Endothelial cell (in vitro differentiated cells): ENCODE measurements around the gene CLDN15. TPM values are rescaled to one million over a fixed set of nuclear protein-coding genes. Genes with fewer than 3 reads are reported as not detected.

Experiments used
- DNase-seq: peaks from one replicate; pipeline ENCODE4 v3.0.0; 2021; ENCODE audit warnings: low spot score
- H3K27ac Mint-ChIP-seq: one replicate; pipeline ENCODE4 v1.8.0; 2021; ENCODE audit warnings: mixed read lengths, inconsistent platforms; ENCODE audit not compliant: unreplicated experiment
- H3K27me3 Mint-ChIP-seq: one replicate; pipeline ENCODE4 v1.8.0; 2021; ENCODE audit warnings: mild to moderate bottlenecking, moderate library complexity, mixed read lengths, inconsistent platforms; ENCODE audit not compliant: unreplicated experiment
- H3K36me3 Mint-ChIP-seq: one replicate; pipeline ENCODE4 v1.8.0; 2021; ENCODE audit warnings: mild to moderate bottlenecking, low read depth, mixed read lengths, inconsistent platforms; ENCODE audit not compliant: unreplicated experiment
- H3K4me1 Mint-ChIP-seq: one replicate; pipeline ENCODE4 v1.8.0; 2021; ENCODE audit warnings: mild to moderate bottlenecking, mixed read lengths, inconsistent platforms; ENCODE audit not compliant: unreplicated experiment
- H3K4me3 Mint-ChIP-seq: one replicate; pipeline ENCODE4 v1.8.0; 2021; ENCODE audit warnings: mild to moderate bottlenecking, mixed read lengths, inconsistent platforms; ENCODE audit not compliant: unreplicated experiment
- H3K9me3 Mint-ChIP-seq: one replicate; pipeline ENCODE4 v1.8.0; 2021; ENCODE audit warnings: mixed read lengths, inconsistent platforms; ENCODE audit not compliant: unreplicated experiment
- total RNA-seq: library from RNA; stranded (reverse); fragmentation: NEBNext Ultra II Directional; extraction: Animal tissue kit (Norgen Biotek cat#: 25700); gene quantifications from one replicate; pipeline ENCODE4 v1.2.1, GENCODE V29; 2021; ENCODE audit not compliant: unreplicated experiment
- TF ChIP-seq, protein P1 (sequence below): fragments of 200-600 bp; sonication (generic); IDR thresholded peaks from one replicate; pipeline ENCODE4 v1.5.0; 2021; ENCODE audit warnings: antibody characterized with exemption; ENCODE audit not compliant: unreplicated experiment

Gene CLDN15
- total RNA-seq, 1 donor from 2014 or later = 10.5 TPM

DNA sequence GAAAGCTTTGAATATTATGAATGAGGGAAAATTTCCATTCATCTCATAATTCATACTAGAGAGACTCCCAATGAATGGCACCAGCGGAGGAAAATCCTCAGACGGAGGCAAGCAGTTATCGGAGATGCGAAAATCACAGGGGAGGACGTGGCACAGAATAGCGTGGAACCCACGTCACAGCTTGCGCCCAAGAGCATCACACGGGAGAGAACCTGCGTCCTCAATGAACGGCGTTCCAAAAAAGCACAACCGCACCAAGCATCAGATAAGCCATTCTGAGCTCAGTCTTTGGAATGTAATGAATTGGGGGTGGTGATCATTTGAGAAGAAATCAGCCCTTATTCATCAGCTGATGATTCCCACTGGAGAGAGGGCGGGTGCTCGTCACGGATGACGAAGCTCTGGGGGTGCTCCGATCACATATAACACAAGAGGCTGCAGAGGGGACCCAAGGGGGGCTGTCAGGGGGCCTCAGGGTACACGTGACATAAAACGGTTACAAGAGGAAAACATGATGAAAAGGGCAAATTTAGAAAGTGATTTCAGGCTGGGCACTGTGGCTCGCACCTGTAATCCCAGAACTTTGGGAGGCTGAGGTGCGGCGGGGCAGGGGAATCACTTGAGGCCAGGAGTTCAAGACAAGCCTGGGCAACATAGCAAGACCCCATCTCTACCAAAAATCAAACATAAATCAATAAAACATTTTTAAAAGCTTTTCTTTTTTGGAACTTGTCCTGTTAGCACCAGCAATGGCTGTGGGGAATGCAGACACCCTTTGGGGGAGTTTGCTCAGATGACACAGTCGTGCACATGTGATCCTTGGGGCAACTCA, 41.1 kb upstream of the CLDN15 start:
- no peaks in the 10 kb centered on the region for H3K9me3 Mint-ChIP-seq
- H3K27me3 Mint-ChIP-seq = peaks cover 6% of the 10 kb centered on the region
- no peak overlapping the region for H3K4me3 Mint-ChIP-seq
- H3K36me3 Mint-ChIP-seq = peaks cover 4% of the 10 kb centered on the region
- TF ChIP-seq, protein P1, sequence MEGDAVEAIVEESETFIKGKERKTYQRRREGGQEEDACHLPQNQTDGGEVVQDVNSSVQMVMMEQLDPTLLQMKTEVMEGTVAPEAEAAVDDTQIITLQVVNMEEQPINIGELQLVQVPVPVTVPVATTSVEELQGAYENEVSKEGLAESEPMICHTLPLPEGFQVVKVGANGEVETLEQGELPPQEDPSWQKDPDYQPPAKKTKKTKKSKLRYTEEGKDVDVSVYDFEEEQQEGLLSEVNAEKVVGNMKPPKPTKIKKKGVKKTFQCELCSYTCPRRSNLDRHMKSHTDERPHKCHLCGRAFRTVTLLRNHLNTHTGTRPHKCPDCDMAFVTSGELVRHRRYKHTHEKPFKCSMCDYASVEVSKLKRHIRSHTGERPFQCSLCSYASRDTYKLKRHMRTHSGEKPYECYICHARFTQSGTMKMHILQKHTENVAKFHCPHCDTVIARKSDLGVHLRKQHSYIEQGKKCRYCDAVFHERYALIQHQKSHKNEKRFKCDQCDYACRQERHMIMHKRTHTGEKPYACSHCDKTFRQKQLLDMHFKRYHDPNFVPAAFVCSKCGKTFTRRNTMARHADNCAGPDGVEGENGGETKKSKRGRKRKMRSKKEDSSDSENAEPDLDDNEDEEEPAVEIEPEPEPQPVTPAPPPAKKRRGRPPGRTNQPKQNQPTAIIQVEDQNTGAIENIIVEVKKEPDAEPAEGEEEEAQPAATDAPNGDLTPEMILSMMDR = no peak
- no peak overlapping the region for H3K27ac Mint-ChIP-seq
- no peaks in the 10 kb centered on the region for H3K4me1 Mint-ChIP-seq
- no peak for DNase-seq

DNA sequence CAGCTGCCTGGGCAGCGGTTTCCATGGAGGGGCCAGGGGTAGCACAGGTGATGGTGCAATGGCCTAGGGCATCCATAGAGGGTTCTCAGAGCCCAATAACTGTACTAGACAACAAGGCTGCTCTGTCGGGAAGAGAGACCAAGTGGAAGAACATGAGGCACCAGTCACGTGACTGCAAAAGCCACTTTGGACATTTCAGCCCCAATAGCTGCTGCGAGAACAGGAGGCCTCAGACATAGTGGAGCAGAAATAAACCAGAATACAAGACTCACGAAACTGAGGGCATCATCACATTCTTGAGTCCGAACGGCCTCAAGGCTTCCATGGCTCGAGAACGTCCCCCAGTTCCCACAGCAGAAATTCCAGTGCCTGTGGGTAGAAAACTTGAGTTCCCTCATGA, 39.6 kb upstream of the CLDN15 start:
- H3K4me3 Mint-ChIP-seq = no peak overlapping the region
- H3K36me3 Mint-ChIP-seq = peaks cover 4% of the 10 kb centered on the region
- H3K4me1 Mint-ChIP-seq = no peaks in the 10 kb centered on the region
- peaks cover 6% of the 10 kb centered on the region for H3K27me3 Mint-ChIP-seq
- H3K27ac Mint-ChIP-seq = no peak overlapping the region
- DNase-seq = no peak
- H3K9me3 Mint-ChIP-seq = no peaks in the 10 kb centered on the region
- TF ChIP-seq, protein P1 = no peak

GRCh38 chr7:101273206-101273605, 35.6 kb upstream of the CLDN15 start:
- Mint-ChIP-seq H3K4me3 (no peak overlapping the region), H3K27me3 (no peaks in the 10 kb centered on the region), H3K4me1 (no peaks in the 10 kb centered on the region), H3K9me3 (no peaks in the 10 kb centered on the region), H3K36me3 (no peaks in the 10 kb centered on the region), H3K27ac (no peak overlapping the region)
- TF ChIP-seq, protein P1 = no peak
- no peak for DNase-seq

DNA sequence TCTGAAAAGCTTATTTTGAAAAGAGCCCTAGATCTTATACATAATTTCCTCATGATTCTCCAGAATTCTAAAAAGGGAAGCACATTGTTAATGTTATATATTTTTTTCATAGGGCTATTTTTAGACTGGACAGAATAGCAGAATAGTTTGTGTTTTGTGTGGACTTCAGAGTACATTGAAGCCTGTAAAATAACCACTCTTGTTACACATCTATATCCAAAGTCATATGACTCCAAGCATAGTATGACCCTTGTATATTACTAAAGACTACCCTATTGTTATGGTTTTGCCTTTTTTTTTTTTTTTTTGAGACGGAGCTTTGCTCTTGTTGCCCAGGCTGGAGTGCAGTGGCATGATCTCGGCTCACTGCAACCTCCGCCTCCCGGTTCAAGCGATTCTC, 33.4 kb upstream of the CLDN15 start:
- Mint-ChIP-seq H3K36me3 (no peaks in the 10 kb centered on the region), H3K9me3 (no peaks in the 10 kb centered on the region), H3K27ac (no peak overlapping the region), H3K4me3 (no peak overlapping the region), H3K27me3 (peaks cover 2% of the 10 kb centered on the region), H3K4me1 (no peaks in the 10 kb centered on the region)
- DNase-seq = no peak
- TF ChIP-seq, protein P1 = no peak

DNA sequence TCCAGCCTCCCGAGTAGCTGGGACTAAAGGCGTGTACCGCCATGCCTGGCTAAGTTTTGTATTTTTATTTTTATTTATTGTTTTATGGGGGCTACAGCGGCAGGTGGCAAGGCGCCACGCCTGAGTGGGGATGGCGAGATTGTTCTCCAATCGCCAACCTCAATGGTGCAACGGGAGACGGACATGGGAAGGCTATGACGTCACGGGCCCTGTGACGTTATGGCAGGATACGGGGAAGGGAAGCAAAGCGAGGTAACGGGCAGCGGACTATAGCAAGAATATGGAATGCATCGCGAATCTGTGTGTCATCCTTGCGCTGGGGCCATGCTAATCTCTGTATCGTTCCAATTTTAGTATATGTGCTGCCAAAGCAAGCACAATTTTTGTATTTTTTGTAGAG, 32.1 kb upstream of the CLDN15 start:
- Mint-ChIP-seq H3K36me3 (no peaks in the 10 kb centered on the region), H3K27me3 (peaks cover 5% of the 10 kb centered on the region), H3K4me1 (no peaks in the 10 kb centered on the region), H3K9me3 (no peaks in the 10 kb centered on the region), H3K27ac (no peak overlapping the region), H3K4me3 (no peak overlapping the region)
- TF ChIP-seq, protein P1 = no peak
- no peak for DNase-seq
